GM12878 (cell line): ENCODE data around the gene SCRN1. TPM values are rescaled to one million over a fixed set of nuclear protein-coding genes. Genes with fewer than 3 reads are reported as not detected.

ENCODE experiments used
- ATAC-seq: fragments of 200-7000 bp; cut with Tn5 transposase; 3 replicates; pipeline ENCODE4 v1.9.1; 2020; ENCODE audit warnings: mild to moderate bottlenecking, moderate library complexity
- BruUV-seq: library from RNA; stranded (reverse); fragments of 400-500 nt; replicated peaks from 2 replicates; lab custom pipeline; 2021; lab: Mats Ljungman, UMichigan
- CTCF ChIA-PET: fragments of 300-600 bp; sonication (Branson Sonifier 250); formaldehyde crosslinking; extraction: SDS; loops from one replicate; lab custom pipeline; 2021; ENCODE audit warnings: inconsistent platforms; lab: Yijun Ruan, JAX
- POLR2A ChIA-PET: fragments of 350-600 bp; formaldehyde crosslinking; extraction: SDS; loops from one replicate; lab custom pipeline; 2021; ENCODE audit warnings: inconsistent platforms; lab: Charles Lee
- RAD21 ChIA-PET: fragments of 300-600 bp; sonication (Branson Sonifier 250); formaldehyde crosslinking; loops from one replicate; lab custom pipeline; 2023; ENCODE audit warnings: antibody characterized with exemption; ENCODE audit not compliant: unreplicated experiment; lab: Charles Lee
- SMC1A ChIA-PET: fragments of 300-600 bp; sonication (Branson Sonifier 250); formaldehyde crosslinking; loops from one replicate; lab custom pipeline; 2023; ENCODE audit not compliant: unreplicated experiment, uncharacterized antibody; lab: Charles Lee
- DNase-seq: peaks from one replicate; pipeline ENCODE4 v3.0.0-alpha.2; 2011; ENCODE audit warnings: low read depth, low spot score
- FAIRE-seq: peaks from 3 replicates; lab custom pipeline; 2011; peaks lifted over from hg19 to GRCh38; lab: Jason Lieb, UNC
- H2AFZ ChIP-seq: 2 replicates; pipeline ENCODE4 v1.6.0; 2011; ENCODE audit warnings: low read depth, low read length, control low read depth; ENCODE audit not compliant: control insufficient read depth
- H3K27ac ChIP-seq: 2 replicates; pipeline ENCODE4 v1.5.1; 2011; ENCODE audit warnings: control low read depth; ENCODE audit not compliant: control insufficient read depth, insufficient read depth
- H3K27me3 ChIP-seq, 2 experiments: replicated peaks in 1 of 2; 2 replicates each; pipeline versions ENCODE4 v1.6.0 to v1.6.1; 2011; ENCODE audit warnings: low read length in 1 of 2; ENCODE audit not compliant: control insufficient read depth in 2 of 2, insufficient read depth in 2 of 2
- H3K36me3 ChIP-seq, 2 experiments: 2 replicates each; pipeline ENCODE4 v1.5.1; 2011; ENCODE audit warnings: low read length in 1 of 2; ENCODE audit not compliant: control insufficient read depth in 2 of 2, insufficient read depth in 2 of 2
- H3K4me1 ChIP-seq: 2 replicates; pipeline ENCODE4 v1.6.1; 2011; ENCODE audit warnings: mild to moderate bottlenecking, low read length, moderate library complexity, mixed read lengths; ENCODE audit not compliant: control insufficient read depth, insufficient read depth
- H3K4me2 ChIP-seq: 2 replicates; pipeline ENCODE4 v1.6.0; 2011; ENCODE audit warnings: control low read depth; ENCODE audit not compliant: control insufficient read depth, insufficient read depth
- H3K4me3 ChIP-seq: fragments of 200-600 bp; sonication (generic); 2 replicates; pipeline ENCODE4 v1.5.1; 2016
- H3K79me2 ChIP-seq: 2 replicates; pipeline ENCODE4 v1.6.0; 2011; ENCODE audit warnings: low read length; ENCODE audit not compliant: control insufficient read depth, insufficient read depth
- H3K9ac ChIP-seq: 2 replicates; pipeline ENCODE4 v1.8.0; 2011; ENCODE audit warnings: low read length, control low read depth, mixed read lengths; ENCODE audit not compliant: control insufficient read depth, insufficient read depth
- H3K9me3 ChIP-seq: replicated peaks from 3 replicates; pipeline ENCODE4 v1.5.1; 2011; ENCODE audit warnings: mild to moderate bottlenecking, low read length; ENCODE audit not compliant: control insufficient read depth, insufficient read depth
- H4K20me1 ChIP-seq: 2 replicates; pipeline ENCODE4 v1.6.0; 2011; ENCODE audit not compliant: control insufficient read depth, insufficient read depth
- BACH1 ChIP-seq: fragments of 450-650 bp; IDR thresholded peaks from 2 replicates; pipeline ENCODE4 v1.6.1; 2017; ENCODE audit warnings: mild to moderate bottlenecking, borderline replicate concordance
- CBFB ChIP-seq: IDR thresholded peaks from 2 replicates; pipeline ENCODE4 v1.6.1; 2016; ENCODE audit warnings: antibody characterized with exemption, low read depth
- CBX5 ChIP-seq: sonication (generic); IDR thresholded peaks from 2 replicates; pipeline ENCODE4 v1.6.1; 2016; ENCODE audit warnings: low read depth, moderate library complexity, mild to moderate bottlenecking, inconsistent platforms
- CHD1 ChIP-seq: IDR thresholded peaks from 2 replicates; pipeline ENCODE4 v1.6.1; 2012; ENCODE audit warnings: low read depth, low read length, improper control_type of control experiment
- DPF2 ChIP-seq: fragments of 450-650 bp; IDR thresholded peaks from 2 replicates; pipeline ENCODE4 v1.6.1; 2017; ENCODE audit warnings: mild to moderate bottlenecking
- MEF2A ChIP-seq: IDR thresholded peaks from 2 replicates; pipeline ENCODE4 v1.6.1; 2011; ENCODE audit warnings: low read depth, mild to moderate bottlenecking, low read length, moderate library complexity; ENCODE audit not compliant: insufficient read depth
- MLLT1 ChIP-seq: fragments of 450-650 bp; IDR thresholded peaks from 2 replicates; pipeline ENCODE4 v1.6.1; 2016; ENCODE audit warnings: mild to moderate bottlenecking
- MYB ChIP-seq: fragments of 150-350 bp; IDR thresholded peaks from 2 replicates; pipeline ENCODE4 v1.6.1; 2014; ENCODE audit warnings: mild to moderate bottlenecking, low read depth, low read length, borderline replicate concordance
- POLR2A ChIP-seq: IDR thresholded peaks from 2 replicates; pipeline ENCODE4 v1.6.1; 2011; ENCODE audit warnings: low read depth, mild to moderate bottlenecking, low read length
- RB1 ChIP-seq: fragments of 450-650 bp; formaldehyde crosslinking; IDR thresholded peaks from 2 replicates; pipeline ENCODE4 v1.6.1; 2017; ENCODE audit warnings: mild to moderate bottlenecking, borderline replicate concordance
- RBBP5 ChIP-seq: fragments of 200-600 bp; sonication (generic); conservative IDR thresholded peaks from 2 replicates; pipeline ENCODE4 v1.6.1; 2016
- SRF ChIP-seq, 2 experiments: IDR thresholded peaks; 2 replicates each; pipeline ENCODE4 v1.6.1; 2011; ENCODE audit warnings: low read depth in 2 of 2, low read length in 2 of 2, mild to moderate bottlenecking in 1 of 2, moderate library complexity in 1 of 2
- TCF12 ChIP-seq: IDR thresholded peaks from 2 replicates; pipeline ENCODE4 v1.6.1; 2011; ENCODE audit warnings: low read depth, mild to moderate bottlenecking, low read length
- TCF7 ChIP-seq: IDR thresholded peaks from 2 replicates; pipeline ENCODE4 v1.6.1; 2014; ENCODE audit warnings: antibody characterized with exemption, borderline replicate concordance
- ZNF24 ChIP-seq: fragments of 450-650 bp; IDR thresholded peaks from 2 replicates; pipeline ENCODE4 v1.6.1; 2017; ENCODE audit warnings: antibody characterized with exemption, mild to moderate bottlenecking
- WGBS: methylation state at CpG from one replicate; pipeline ENCODE4 v1.1.6; 2016; ENCODE audit warnings: low lambda C conversion rate; ENCODE audit not compliant: insufficient replicate concordance, insufficient coverage; ENCODE audit errors: missing lambda C conversion rate; 5-methylcytosine and 5-hydroxymethylcytosine counted together
- in situ Hi-C: fragments of 300-500 bp; cut with MboI; formaldehyde crosslinking; loops from 9 replicates; pipeline ENCODE4 v1.14.3; 2018; ENCODE audit warnings: mixed read lengths
- intact Hi-C: fragments of 100-400 bp; cut with micrococcal nuclease; formaldehyde crosslinking; loops from one replicate; pipeline ENCODE4 v1.14.2; 2022; ENCODE audit not compliant: unreplicated experiment
- polyA plus RNA-seq, 11 experiments: library from polyadenylated mRNA; depleted of rRNA in 4 of 11; unstranded in 6 of 11; stranded (reverse) in 5 of 11; fragments of >200 nt; fragmentation: Nextera tagmentation in 4 of 11; fragmentation: Illumina TruSeq in 1 of 11; extraction: Ambion mirVana in 4 of 11; extraction: Trizol in 1 of 11; gene quantifications; 1 replicate in 1 of 11; 2 replicates in 10 of 11; pipeline versions ENCODE4 v1.2.1 to v1.2.3, GENCODE V29; 2011 to 2016; ENCODE audit warnings: inconsistent platforms in 2 of 11, missing spikeins in 2 of 11, low read depth in 1 of 11
- total RNA-seq, 4 experiments: library from RNA; depleted of rRNA in 3 of 4; stranded (reverse); fragments of >200 nt in 3 of 4; fragmentation: Illumina TruSeq in 1 of 4; extraction: Trizol in 1 of 4; gene quantifications; 2 replicates each; pipeline versions ENCODE4 v1.2.1 to v1.2.3, GENCODE V29; 2013 to 2021
- TF ChIP-seq, protein P1 (sequence below), 3 experiments: IDR thresholded peaks in 2 of 3; conservative IDR thresholded peaks in 1 of 3; 2 replicates each; pipeline ENCODE4 v1.5.1; 2011; ENCODE audit warnings: low read depth in 3 of 3, low read length in 3 of 3, mild to moderate bottlenecking in 3 of 3, control low read depth in 2 of 3, moderate library complexity in 2 of 3, inconsistent platforms in 1 of 3, mixed read lengths in 1 of 3; ENCODE audit not compliant: control insufficient read depth in 2 of 3, insufficient read depth in 1 of 3; ENCODE audit errors: extremely low read depth in 1 of 3
- TF ChIP-seq, protein P2 (sequence below): IDR thresholded peaks from 2 replicates; pipeline ENCODE4 v1.6.1; 2011; ENCODE audit warnings: low read depth, low read length, improper control_type of control experiment, borderline replicate concordance
- TF ChIP-seq, protein P3 (sequence below): fragments of 450-650 bp; IDR thresholded peaks from 2 replicates; pipeline ENCODE4 v1.6.1; 2017; ENCODE audit warnings: borderline replicate concordance

SCRN1 gene
- total and polyA plus RNA-seq, 10 of the 15 experiments (the other 5 are each of a cell fraction or from before 2014, with no cell fraction given) = 11.1 to 67.6 (median 41.7) TPM

DNA sequence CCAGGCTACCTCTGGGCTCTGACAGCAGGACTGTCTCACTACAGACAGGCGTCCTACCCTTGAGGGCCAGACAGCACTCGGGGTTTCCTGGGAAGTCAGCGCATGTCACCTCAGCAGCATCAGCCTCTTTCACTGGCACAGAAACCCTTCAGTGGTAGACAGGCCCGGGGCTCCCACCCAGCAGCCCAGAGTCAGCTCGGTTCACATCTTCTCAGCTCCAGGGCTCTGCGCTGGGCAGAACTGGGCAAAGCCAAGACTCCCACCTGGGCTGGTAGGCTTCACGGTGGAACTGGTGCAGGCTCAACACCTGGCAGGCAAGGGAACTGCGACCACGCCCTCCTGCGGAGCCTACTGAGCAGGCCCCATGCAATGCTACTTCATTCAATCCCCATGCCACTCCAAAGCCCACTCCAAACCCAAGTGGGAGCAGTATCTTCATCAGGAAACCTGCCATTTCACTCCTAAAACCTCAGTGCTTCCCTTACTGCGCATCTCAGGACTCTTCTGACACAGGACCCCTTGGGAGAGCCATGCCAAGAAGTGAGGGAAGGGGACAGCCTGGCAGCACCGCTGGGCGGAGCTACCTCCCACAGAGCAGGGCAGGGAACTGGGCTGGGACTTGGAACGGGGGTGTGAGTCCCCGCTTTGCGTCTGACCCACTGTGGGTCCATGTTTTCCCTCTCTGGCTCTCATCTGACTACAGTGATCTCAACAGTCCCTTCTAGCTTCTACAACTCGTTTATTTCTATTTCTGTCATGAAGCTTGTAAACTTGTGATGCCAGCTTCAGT lies 60.4 kb downstream of the SCRN1 start (continued):
- no peak for TF ChIP-seq BACH1
- no peak for TF ChIP-seq MYB
- TF ChIP-seq CBX5 = no peak
- TF ChIP-seq CHD1 = no peak
- TF ChIP-seq, protein P1, sequence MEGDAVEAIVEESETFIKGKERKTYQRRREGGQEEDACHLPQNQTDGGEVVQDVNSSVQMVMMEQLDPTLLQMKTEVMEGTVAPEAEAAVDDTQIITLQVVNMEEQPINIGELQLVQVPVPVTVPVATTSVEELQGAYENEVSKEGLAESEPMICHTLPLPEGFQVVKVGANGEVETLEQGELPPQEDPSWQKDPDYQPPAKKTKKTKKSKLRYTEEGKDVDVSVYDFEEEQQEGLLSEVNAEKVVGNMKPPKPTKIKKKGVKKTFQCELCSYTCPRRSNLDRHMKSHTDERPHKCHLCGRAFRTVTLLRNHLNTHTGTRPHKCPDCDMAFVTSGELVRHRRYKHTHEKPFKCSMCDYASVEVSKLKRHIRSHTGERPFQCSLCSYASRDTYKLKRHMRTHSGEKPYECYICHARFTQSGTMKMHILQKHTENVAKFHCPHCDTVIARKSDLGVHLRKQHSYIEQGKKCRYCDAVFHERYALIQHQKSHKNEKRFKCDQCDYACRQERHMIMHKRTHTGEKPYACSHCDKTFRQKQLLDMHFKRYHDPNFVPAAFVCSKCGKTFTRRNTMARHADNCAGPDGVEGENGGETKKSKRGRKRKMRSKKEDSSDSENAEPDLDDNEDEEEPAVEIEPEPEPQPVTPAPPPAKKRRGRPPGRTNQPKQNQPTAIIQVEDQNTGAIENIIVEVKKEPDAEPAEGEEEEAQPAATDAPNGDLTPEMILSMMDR (IDR thresholded peaks at IDR 0.05 in 2 of 3, conservative IDR thresholded peaks at IDR 0.05 in 1 of 3; ENCODE audit: control insufficient read depth in 2 of 3, extremely low read depth in 1 of 3, insufficient read depth in 1 of 3, low read depth in 3 of 3, low read length in 3 of 3) = no peak
- TF ChIP-seq RB1 = no peak

GRCh38 chr7:29926741-29927140 lies 62.9 kb downstream of the SCRN1 start:
- Histone ChIP-seq H4K20me1 (no peaks in the 10 kb centered on the region; the same call in 1 of the 2 replicates), H3K36me3 (peaks cover 4 to 6% of the 10 kb centered on the region in 2 experiments; a peak in 3 of 4 replicates), H2AFZ (no peak overlapping the region), H3K27me3 (no peaks in the 10 kb centered on the region), H3K9me3 (no peaks in the 10 kb centered on the region), H3K4me3 (no peak overlapping the region), H3K9ac (no peak overlapping the region), H3K4me2 (no peak overlapping the region), H3K79me2 (no peaks in the 10 kb centered on the region), H3K4me1 (no peaks in the 10 kb centered on the region), H3K27ac (no peak overlapping the region)
- TF ChIP-seq TCF7 (no peak), DPF2 (no peak), MEF2A (no peak), POLR2A (no peak), SRF (IDR thresholded peaks at IDR 0.05; ENCODE audit: low read depth in 2 of 2, low read length in 2 of 2) (no peak), RBBP5 (no peak), CBFB (no peak), MLLT1 (no peak), TCF12 (no peak), ZNF24 (no peak)
- TF ChIP-seq, protein P2, sequence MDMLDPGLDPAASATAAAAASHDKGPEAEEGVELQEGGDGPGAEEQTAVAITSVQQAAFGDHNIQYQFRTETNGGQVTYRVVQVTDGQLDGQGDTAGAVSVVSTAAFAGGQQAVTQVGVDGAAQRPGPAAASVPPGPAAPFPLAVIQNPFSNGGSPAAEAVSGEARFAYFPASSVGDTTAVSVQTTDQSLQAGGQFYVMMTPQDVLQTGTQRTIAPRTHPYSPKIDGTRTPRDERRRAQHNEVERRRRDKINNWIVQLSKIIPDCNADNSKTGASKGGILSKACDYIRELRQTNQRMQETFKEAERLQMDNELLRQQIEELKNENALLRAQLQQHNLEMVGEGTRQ = no peak
- TF ChIP-seq, protein P3, sequence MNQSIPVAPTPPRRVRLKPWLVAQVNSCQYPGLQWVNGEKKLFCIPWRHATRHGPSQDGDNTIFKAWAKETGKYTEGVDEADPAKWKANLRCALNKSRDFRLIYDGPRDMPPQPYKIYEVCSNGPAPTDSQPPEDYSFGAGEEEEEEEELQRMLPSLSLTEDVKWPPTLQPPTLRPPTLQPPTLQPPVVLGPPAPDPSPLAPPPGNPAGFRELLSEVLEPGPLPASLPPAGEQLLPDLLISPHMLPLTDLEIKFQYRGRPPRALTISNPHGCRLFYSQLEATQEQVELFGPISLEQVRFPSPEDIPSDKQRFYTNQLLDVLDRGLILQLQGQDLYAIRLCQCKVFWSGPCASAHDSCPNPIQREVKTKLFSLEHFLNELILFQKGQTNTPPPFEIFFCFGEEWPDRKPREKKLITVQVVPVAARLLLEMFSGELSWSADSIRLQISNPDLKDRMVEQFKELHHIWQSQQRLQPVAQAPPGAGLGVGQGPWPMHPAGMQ = no peak
- WGBS = 100% methylated on average over 4 of the region's 5 CpGs
- ChIA-PET CTCF (interaction anchor here (4.2 kb wide), 1 partner anchor 136 kb away, joined by 23 read pairs; no protein-coding TSS in a partner anchor), RAD21 (interaction anchor here (1.0 kb wide), 1 partner anchor 32 kb away, joined by 3 read pairs; no protein-coding TSS in a partner anchor), SMC1A (interaction anchor here (0.6 kb wide), 2 partner anchors 62 to 179 kb away, joined by 3 to 4 read pairs; no protein-coding TSS in a partner anchor), POLR2A (no interaction called here)
- intact Hi-C loops = loop anchor here (10.0 kb wide), 1 partner anchor 1002 kb away; no protein-coding TSS in a partner anchor
- no TSS peak for BruUV-seq
- no peak for ATAC-seq
- no peak for DNase-seq
- no peak for FAIRE-seq
- in situ Hi-C loops = no loop called here
